WTC11 (cell line): ENCODE measurements around the gene EVX1. TPM values are rescaled to one million over a fixed set of nuclear protein-coding genes. Genes with fewer than 3 reads are reported as not detected.

ENCODE experiments used
- ATAC-seq: fragments of 200-7000 bp; cut with Tn5 transposase; 2 replicates; pipeline ENCODE4 v1.10.0; 2021; ENCODE audit warnings: mild to moderate bottlenecking, moderate library complexity
- CTCF ChIA-PET: fragments of 300-600 bp; sonication (Branson Sonifier 250); formaldehyde crosslinking; loops from one replicate; lab custom pipeline; 2021; ENCODE audit warnings: antibody characterized with exemption; lab: Charles Lee
- POLR2A ChIA-PET: fragments of 350-600 bp; sonication (Branson Sonifier 250); formaldehyde crosslinking; loops from one replicate; lab custom pipeline; 2021; ENCODE audit warnings: antibody characterized with exemption; lab: Charles Lee
- DNase-seq: peaks from one replicate; pipeline ENCODE4 v3.0.0; 2021; ENCODE audit warnings: low spot score
- H3K27ac Mint-ChIP-seq: 2 replicates; pipeline ENCODE4 v1.8.0; 2021; ENCODE audit warnings: mixed read lengths
- H3K27me3 Mint-ChIP-seq: 2 replicates; pipeline ENCODE4 v1.8.0; 2021; ENCODE audit warnings: low read depth, mild to moderate bottlenecking, moderate library complexity, mixed read lengths
- H3K36me3 Mint-ChIP-seq: 2 replicates; pipeline ENCODE4 v1.8.0; 2021; ENCODE audit warnings: mixed read lengths
- H3K4me1 Mint-ChIP-seq: 2 replicates; pipeline ENCODE4 v1.8.0; 2022; ENCODE audit warnings: mixed read lengths
- H3K4me3 Mint-ChIP-seq: 2 replicates; pipeline ENCODE4 v1.8.0; 2021; ENCODE audit warnings: mild to moderate bottlenecking, moderate library complexity, mixed read lengths
- H3K9me3 Mint-ChIP-seq: 2 replicates; pipeline ENCODE4 v1.8.0; 2021; ENCODE audit warnings: mixed read lengths
- ARID4B ChIP-seq: sonication (generic); formaldehyde crosslinking; IDR thresholded peaks from 2 replicates; pipeline ENCODE4 v1.8.0; 2023; ENCODE audit warnings: missing genetic modification reagents, mild to moderate bottlenecking, borderline replicate concordance
- E2F5 ChIP-seq: sonication (generic); formaldehyde crosslinking; IDR thresholded peaks from 2 replicates; pipeline ENCODE4 v1.8.1; 2022; ENCODE audit warnings: mild to moderate bottlenecking, moderate library complexity, missing genetic modification reagents
- FOXK1 ChIP-seq: sonication (generic); formaldehyde crosslinking; IDR thresholded peaks from 2 replicates; pipeline ENCODE4 v1.8.0; 2022; ENCODE audit warnings: mild to moderate bottlenecking, moderate library complexity, missing genetic modification reagents
- FOXP1 ChIP-seq: sonication (generic); formaldehyde crosslinking; IDR thresholded peaks from 2 replicates; pipeline ENCODE4 v1.8.0; 2022; ENCODE audit warnings: missing genetic modification reagents, mild to moderate bottlenecking, moderate library complexity, borderline replicate concordance
- GTF2I ChIP-seq: fragments of 250-450 bp; sonication (Bioruptor Pico); conservative IDR thresholded peaks from 2 replicates; pipeline ENCODE4 v1.4.0; 2021; ENCODE audit warnings: mild to moderate bottlenecking
- MXD4 ChIP-seq: fragments of 250-450 bp; sonication (Bioruptor Pico); IDR thresholded peaks from 2 replicates; pipeline ENCODE4 v1.8.0; 2021; ENCODE audit warnings: mild to moderate bottlenecking, moderate library complexity, borderline replicate concordance
- MYBL2 ChIP-seq: sonication (generic); formaldehyde crosslinking; IDR thresholded peaks from 2 replicates; pipeline ENCODE4 v1.8.1; 2023; ENCODE audit warnings: mild to moderate bottlenecking, moderate library complexity, missing genetic modification reagents
- OVOL2 ChIP-seq: fragments of 250-450 bp; sonication (Bioruptor Pico); IDR thresholded peaks from 2 replicates; pipeline ENCODE4 v1.9.0; 2021; ENCODE audit warnings: mild to moderate bottlenecking, borderline replicate concordance
- PRRX2 ChIP-seq: fragments of 250-450 bp; sonication (Bioruptor Pico); IDR thresholded peaks from 2 replicates; pipeline ENCODE4 v1.8.0; 2021; ENCODE audit warnings: mild to moderate bottlenecking
- RELA ChIP-seq: sonication (generic); formaldehyde crosslinking; IDR thresholded peaks from 2 replicates; pipeline ENCODE4 v1.8.1; 2022; ENCODE audit warnings: missing genetic modification reagents, mild to moderate bottlenecking, borderline replicate concordance
- SOX15 ChIP-seq: fragments of 250-450 bp; sonication (Bioruptor Pico); IDR thresholded peaks from 2 replicates; pipeline ENCODE4 v1.9.0; 2021; ENCODE audit warnings: mild to moderate bottlenecking
- TEAD1 ChIP-seq: sonication (generic); formaldehyde crosslinking; IDR thresholded peaks from 2 replicates; pipeline ENCODE4 v1.8.0; 2022; ENCODE audit warnings: mild to moderate bottlenecking, missing genetic modification reagents
- ZNF232 ChIP-seq: sonication (generic); formaldehyde crosslinking; IDR thresholded peaks from 2 replicates; pipeline ENCODE4 v1.8.0; 2022; ENCODE audit warnings: mild to moderate bottlenecking, missing genetic modification reagents
- ZNF396 ChIP-seq: fragments of 250-450 bp; sonication (Bioruptor Pico); IDR thresholded peaks from 2 replicates; pipeline ENCODE4 v1.8.0; 2021; ENCODE audit warnings: mild to moderate bottlenecking, moderate library complexity, borderline replicate concordance
- ZNF416 ChIP-seq: fragments of 250-450 bp; sonication (Bioruptor Pico); IDR thresholded peaks from 2 replicates; pipeline ENCODE4 v1.9.0; 2021; ENCODE audit warnings: mild to moderate bottlenecking, inconsistent platforms
- ZNF532 ChIP-seq: fragments of 250-450 bp; sonication (Bioruptor Pico); IDR thresholded peaks from 2 replicates; pipeline ENCODE4 v1.9.0; 2021; ENCODE audit warnings: mild to moderate bottlenecking, borderline replicate concordance
- ZNF671 ChIP-seq: fragments of 250-450 bp; sonication (Bioruptor Pico); IDR thresholded peaks from 2 replicates; pipeline ENCODE4 v1.8.0; 2021; ENCODE audit warnings: mild to moderate bottlenecking
- ZSCAN18 ChIP-seq: fragments of 250-450 bp; sonication (Bioruptor Pico); IDR thresholded peaks from 2 replicates; pipeline ENCODE4 v2.1.2; 2022; ENCODE audit warnings: mild to moderate bottlenecking, moderate library complexity
- total RNA-seq: library from RNA; stranded (reverse); gene quantifications from 3 replicates; pipeline ENCODE4 v1.2.3, GENCODE V29; 2021
- TF ChIP-seq, protein P1 (sequence below): sonication (generic); formaldehyde crosslinking; IDR thresholded peaks from 2 replicates; pipeline ENCODE4 v1.8.0; 2022; ENCODE audit warnings: missing genetic modification reagents
- TF ChIP-seq, protein P2 (sequence below): sonication (generic); formaldehyde crosslinking; conservative IDR thresholded peaks from 2 replicates; pipeline ENCODE4 v1.8.1; 2022; ENCODE audit warnings: mild to moderate bottlenecking, missing genetic modification reagents

EVX1 gene
- total RNA-seq, 1 experiment from 2014 or later, result not detected

DNA sequence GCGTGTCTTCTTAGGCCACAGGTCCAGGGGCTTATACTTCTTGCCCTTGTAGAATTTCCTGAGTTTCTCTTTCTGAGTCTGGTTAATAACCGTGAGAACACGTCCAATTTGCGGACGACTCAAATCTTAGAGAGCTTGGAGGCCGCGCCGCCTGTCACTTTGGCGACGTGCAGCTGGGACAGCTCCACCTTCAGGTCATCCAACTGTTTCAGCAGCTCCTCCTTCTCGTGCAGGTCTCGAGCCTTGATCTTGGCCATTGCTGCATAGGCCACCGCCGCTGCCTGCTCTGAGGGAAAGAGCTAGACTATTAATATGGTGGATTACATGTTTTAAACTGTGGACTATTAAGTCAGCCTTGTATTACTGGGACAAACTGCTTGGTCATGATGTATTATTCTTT is 26.9 kb downstream of the EVX1 start:
- POLR2A ChIA-PET, result no interaction called here
- H3K27ac Mint-ChIP-seq, result no peak overlapping the region
- CTCF ChIA-PET, result interaction anchor here (0.6 to 1.6 kb wide), 9 partner anchors 10 to 751 kb away, joined by 3 to 8 read pairs (median 5); partner anchors contain the start of gene EVX1
- peaks cover 3% of the 10 kb centered on the region for H3K27me3 Mint-ChIP-seq
- DNase-seq (peak; percentile 44), ATAC-seq (peak; percentile 75)
- peaks cover 26% of the 10 kb centered on the region for H3K9me3 Mint-ChIP-seq
- TF ChIP-seq SOX15 (no peak), ZNF396 (CRISPR knock-in tag) (no peak), ZNF416 (CRISPR knock-in tag) (no peak), ZNF671 (CRISPR knock-in tag) (no peak), E2F5 (CRISPR knock-in tag) (no peak), ZNF232 (CRISPR knock-in tag) (no peak), FOXK1 (no peak), ZNF532 (no peak), ZSCAN18 (no peak), RELA (CRISPR knock-in tag) (no peak), TEAD1 (CRISPR knock-in tag) (no peak), MXD4 (CRISPR knock-in tag) (no peak)
- TF ChIP-seq, protein P1, sequence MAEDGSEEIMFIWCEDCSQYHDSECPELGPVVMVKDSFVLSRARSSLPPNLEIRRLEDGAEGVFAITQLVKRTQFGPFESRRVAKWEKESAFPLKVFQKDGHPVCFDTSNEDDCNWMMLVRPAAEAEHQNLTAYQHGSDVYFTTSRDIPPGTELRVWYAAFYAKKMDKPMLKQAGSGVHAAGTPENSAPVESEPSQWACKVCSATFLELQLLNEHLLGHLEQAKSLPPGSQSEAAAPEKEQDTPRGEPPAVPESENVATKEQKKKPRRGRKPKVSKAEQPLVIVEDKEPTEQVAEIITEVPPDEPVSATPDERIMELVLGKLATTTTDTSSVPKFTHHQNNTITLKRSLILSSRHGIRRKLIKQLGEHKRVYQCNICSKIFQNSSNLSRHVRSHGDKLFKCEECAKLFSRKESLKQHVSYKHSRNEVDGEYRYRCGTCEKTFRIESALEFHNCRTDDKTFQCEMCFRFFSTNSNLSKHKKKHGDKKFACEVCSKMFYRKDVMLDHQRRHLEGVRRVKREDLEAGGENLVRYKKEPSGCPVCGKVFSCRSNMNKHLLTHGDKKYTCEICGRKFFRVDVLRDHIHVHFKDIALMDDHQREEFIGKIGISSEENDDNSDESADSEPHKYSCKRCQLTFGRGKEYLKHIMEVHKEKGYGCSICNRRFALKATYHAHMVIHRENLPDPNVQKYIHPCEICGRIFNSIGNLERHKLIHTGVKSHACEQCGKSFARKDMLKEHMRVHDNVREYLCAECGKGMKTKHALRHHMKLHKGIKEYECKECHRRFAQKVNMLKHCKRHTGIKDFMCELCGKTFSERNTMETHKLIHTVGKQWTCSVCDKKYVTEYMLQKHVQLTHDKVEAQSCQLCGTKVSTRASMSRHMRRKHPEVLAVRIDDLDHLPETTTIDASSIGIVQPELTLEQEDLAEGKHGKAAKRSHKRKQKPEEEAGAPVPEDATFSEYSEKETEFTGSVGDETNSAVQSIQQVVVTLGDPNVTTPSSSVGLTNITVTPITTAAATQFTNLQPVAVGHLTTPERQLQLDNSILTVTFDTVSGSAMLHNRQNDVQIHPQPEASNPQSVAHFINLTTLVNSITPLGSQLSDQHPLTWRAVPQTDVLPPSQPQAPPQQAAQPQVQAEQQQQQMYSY, result no peak
- TF ChIP-seq, protein P2, sequence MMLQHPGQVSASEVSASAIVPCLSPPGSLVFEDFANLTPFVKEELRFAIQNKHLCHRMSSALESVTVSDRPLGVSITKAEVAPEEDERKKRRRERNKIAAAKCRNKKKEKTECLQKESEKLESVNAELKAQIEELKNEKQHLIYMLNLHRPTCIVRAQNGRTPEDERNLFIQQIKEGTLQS, result no peak
- peaks cover 5% of the 10 kb centered on the region for H3K4me1 Mint-ChIP-seq
- H3K4me3 Mint-ChIP-seq, result no peak overlapping the region
- peaks cover 12% of the 10 kb centered on the region for H3K36me3 Mint-ChIP-seq

DNA sequence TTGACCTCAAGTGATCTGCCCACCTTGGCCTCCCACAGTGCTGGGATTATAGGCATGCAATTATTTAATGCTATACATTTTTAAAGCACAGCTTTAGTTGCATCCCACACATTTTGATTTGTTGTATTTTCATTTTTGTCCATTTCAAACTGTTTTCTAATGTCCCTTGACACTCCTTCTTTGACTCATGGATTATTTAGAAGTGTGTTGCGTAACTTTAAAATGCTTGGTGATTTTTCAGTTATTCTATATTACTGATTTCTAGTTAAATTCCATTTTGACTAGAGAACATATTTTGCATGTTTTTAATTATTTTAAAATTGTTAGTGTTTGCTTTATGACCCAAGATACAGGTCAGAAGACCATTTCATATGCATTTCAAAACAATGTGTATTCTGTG is 28.8 kb downstream of the EVX1 start:
- Mint-ChIP-seq H3K27me3 (peaks cover 3% of the 10 kb centered on the region), H3K36me3 (peaks cover 12% of the 10 kb centered on the region), H3K9me3 (peaks cover 29% of the 10 kb centered on the region), H3K4me3 (no peak overlapping the region), H3K4me1 (peaks cover 5% of the 10 kb centered on the region), H3K27ac (no peak overlapping the region)
- CTCF ChIA-PET, result no interaction called here
- ATAC-seq (no peak), DNase-seq (no peak)
- POLR2A ChIA-PET, result no interaction called here
- no peak for TF ChIP-seq GTF2I
- no peak for TF ChIP-seq OVOL2 (CRISPR knock-in tag)
- TF ChIP-seq ARID4B (CRISPR knock-in tag), result no peak
- TF ChIP-seq PRRX2 (CRISPR knock-in tag), result no peak
- no peak for TF ChIP-seq MYBL2 (CRISPR knock-in tag)
- TF ChIP-seq FOXP1 (CRISPR knock-in tag), result no peak
